HFFc6 (cell line): Measurements from ENCODE around the gene RBM7. TPM values are rescaled to one million over a fixed set of nuclear protein-coding genes. Genes with fewer than 3 reads are reported as not detected.

Experiments
- DNase-seq: peaks from one replicate; pipeline ENCODE4 v3.0.0-alpha.2; 2018
- H3K27ac Mint-ChIP-seq: 2 replicates; pipeline ENCODE4 v1.8.0; 2020; ENCODE audit warnings: mild to moderate bottlenecking, mixed read lengths
- H3K27me3 Mint-ChIP-seq: 2 replicates; pipeline ENCODE4 v1.8.0; 2021; ENCODE audit warnings: mild to moderate bottlenecking, moderate library complexity, mixed read lengths; ENCODE audit not compliant: insufficient read depth
- H3K36me3 Mint-ChIP-seq: 2 replicates; pipeline ENCODE4 v1.8.0; 2021; ENCODE audit warnings: low read depth, mixed read lengths
- H3K4me1 Mint-ChIP-seq: 2 replicates; pipeline ENCODE4 v1.8.0; 2020; ENCODE audit warnings: low read depth, mixed read lengths
- H3K4me3 Mint-ChIP-seq: 2 replicates; pipeline ENCODE4 v1.8.0; 2020; ENCODE audit warnings: mild to moderate bottlenecking, moderate library complexity, mixed read lengths
- H3K9me3 Mint-ChIP-seq: 2 replicates; pipeline ENCODE4 v1.8.0; 2020; ENCODE audit warnings: mild to moderate bottlenecking, mixed read lengths
- CTCF ChIP-seq: fragments of 200-600 bp; sonication (generic); IDR thresholded peaks from 2 replicates; pipeline ENCODE4 v1.5.0; 2021; ENCODE audit warnings: antibody characterized with exemption, mild to moderate bottlenecking
- total RNA-seq, 6 experiments: library from RNA; stranded (reverse); fragmentation: NEBNext Ultra II Directional; extraction: Animal tissue kit (Norgen Biotek cat#: 25700); gene quantifications; 2 replicates in 1 of 6; 3 replicates in 5 of 6; pipeline ENCODE4 v1.2.3, GENCODE V29; 2021

Gene RBM7
- total RNA-seq, 6 experiments from 2014 or later: 35.9 to 42.3 (median 39.2) TPM

DNA sequence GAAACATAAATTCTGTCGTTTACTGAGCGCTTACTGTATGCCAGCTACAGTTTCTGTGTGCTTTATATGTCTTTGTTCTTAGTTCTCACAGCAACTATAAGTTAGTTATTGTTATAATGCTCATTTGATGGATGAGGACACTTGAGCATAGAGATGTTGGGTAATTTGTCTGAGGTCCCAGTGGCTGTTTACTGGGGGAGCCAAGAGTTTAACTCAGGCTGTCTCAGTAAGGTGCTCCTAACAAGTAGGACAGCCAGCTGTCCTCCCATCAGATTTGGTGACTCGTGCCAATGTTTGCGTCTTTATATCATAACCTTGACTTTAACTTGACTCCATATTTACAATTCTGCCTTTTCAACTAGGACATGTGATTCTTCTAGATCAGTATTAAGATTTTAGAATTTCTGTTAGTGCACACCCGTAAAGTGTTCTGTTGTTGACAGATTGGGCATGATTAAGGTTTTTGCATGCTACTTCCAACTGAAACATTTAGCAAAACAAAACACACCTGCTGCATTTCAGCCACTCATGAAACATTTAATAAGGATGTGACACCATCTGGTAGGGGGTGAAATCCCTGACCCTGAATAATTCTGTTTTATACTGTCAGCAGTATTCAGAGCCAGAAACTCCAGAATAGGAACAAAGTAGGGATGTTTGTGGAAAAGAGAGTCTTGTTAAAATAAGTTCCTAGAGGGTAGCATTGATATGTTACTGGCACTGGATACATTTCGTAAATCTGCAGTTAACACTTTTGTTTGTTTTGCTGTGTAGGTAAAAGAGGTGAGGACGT, 40.7 kb downstream of the RBM7 start:
- H3K27ac Mint-ChIP-seq: peak overlapping the region; percentile 66
- peaks cover 32% of the 10 kb centered on the region for H3K36me3 Mint-ChIP-seq
- no peak for TF ChIP-seq CTCF
- no peak for DNase-seq
- peaks cover 59% of the 10 kb centered on the region for H3K4me1 Mint-ChIP-seq
- H3K9me3 Mint-ChIP-seq: no peaks in the 10 kb centered on the region
- H3K4me3 Mint-ChIP-seq: peak overlapping the region; percentile 98
- H3K27me3 Mint-ChIP-seq: no peaks in the 10 kb centered on the region

DNA sequence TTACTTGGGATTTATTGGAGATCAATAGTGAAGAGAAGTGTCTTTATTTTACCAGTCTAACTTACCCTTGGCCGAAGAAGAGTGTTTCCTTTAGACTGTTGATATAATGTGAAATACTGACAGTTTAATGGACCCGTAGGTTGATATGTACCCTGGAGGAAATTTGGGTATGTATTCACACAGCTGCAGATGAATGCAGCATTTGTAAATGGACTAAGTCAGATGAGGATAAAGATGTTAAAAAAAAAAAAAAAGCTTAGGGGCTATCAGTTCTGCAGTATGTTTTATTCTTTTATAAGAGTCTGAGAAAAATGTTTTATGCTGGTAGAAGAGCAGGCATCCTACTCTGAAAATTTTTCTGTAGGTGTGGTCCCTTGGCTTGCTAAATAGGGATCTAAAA, 41.5 kb downstream of the RBM7 start:
- no peak for DNase-seq
- no peak for TF ChIP-seq CTCF
- Mint-ChIP-seq H3K4me3 (no peak overlapping the region), H3K4me1 (peaks cover 66% of the 10 kb centered on the region), H3K9me3 (no peaks in the 10 kb centered on the region), H3K27me3 (no peaks in the 10 kb centered on the region), H3K27ac (no peak overlapping the region), H3K36me3 (peaks cover 38% of the 10 kb centered on the region)

DNA sequence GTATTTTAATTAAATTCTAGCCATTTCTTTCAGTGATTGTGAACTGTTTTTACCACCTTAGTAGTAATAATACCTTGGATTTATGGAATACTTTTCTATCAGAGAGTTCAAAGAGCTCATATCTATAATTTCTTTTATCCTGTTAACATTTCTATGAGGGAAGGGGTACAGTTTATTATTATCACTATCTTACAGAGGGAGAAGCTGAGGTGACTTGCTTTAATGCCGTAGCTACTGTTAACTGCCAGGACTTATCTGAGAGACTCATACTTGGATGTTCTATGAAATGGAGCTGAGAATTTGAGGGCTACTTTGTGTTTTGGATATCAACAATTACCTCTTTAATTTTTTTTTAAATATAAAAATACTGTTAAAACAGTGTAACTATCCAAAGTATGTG, 42.1 kb downstream of the RBM7 start:
- DNase-seq: no peak
- Mint-ChIP-seq H3K9me3 (no peaks in the 10 kb centered on the region), H3K27me3 (no peaks in the 10 kb centered on the region; the same call in 1 of the 2 replicates), H3K4me1 (peaks cover 73% of the 10 kb centered on the region), H3K27ac (no peak overlapping the region), H3K4me3 (no peak overlapping the region), H3K36me3 (peaks cover 44% of the 10 kb centered on the region)
- TF ChIP-seq CTCF: no peak

GRCh38 chr11:114447444-114447843, 47.0 kb downstream of the RBM7 start:
- H3K9me3 Mint-ChIP-seq: no peaks in the 10 kb centered on the region
- H3K36me3 Mint-ChIP-seq: peaks cover 42% of the 10 kb centered on the region
- TF ChIP-seq CTCF: no peak
- H3K27me3 Mint-ChIP-seq: no peaks in the 10 kb centered on the region; the same call in 1 of the 2 replicates
- H3K27ac Mint-ChIP-seq: peak overlapping the region; percentile 57
- H3K4me3 Mint-ChIP-seq: no peak overlapping the region
- peaks cover 63% of the 10 kb centered on the region for H3K4me1 Mint-ChIP-seq
- DNase-seq: no peak

GRCh38 chr11:114447892-114448291, 47.4 kb downstream of the RBM7 start:
- Mint-ChIP-seq H3K4me3 (no peak overlapping the region), H3K4me1 (peaks cover 63% of the 10 kb centered on the region), H3K27ac (peak overlapping the region; percentile 57), H3K27me3 (no peaks in the 10 kb centered on the region; the same call in 1 of the 2 replicates), H3K9me3 (no peaks in the 10 kb centered on the region), H3K36me3 (peaks cover 45% of the 10 kb centered on the region)
- DNase-seq: peak; percentile 23
- TF ChIP-seq CTCF: no peak
